IPS-NIHi11 (cell line): Measurements from ENCODE around the gene OSBPL2.

Experiments
- DNase-seq: peaks from one replicate; pipeline ENCODE4 v3.0.0; 2012; ENCODE audit warnings: mixed read lengths, low spot score

Gene OSBPL2

GRCh38 chr20:62258499-62259293, 20.4 kb downstream of the OSBPL2 start:
- no peak for DNase-seq

- no peak for DNase-seq
Observed at GRCh38 chr20:62259294-62259565, 20.9 kb downstream of the OSBPL2 start.

GRCh38 chr20:62262064-62262463, 23.7 kb downstream of the OSBPL2 start:
- no peak for DNase-seq

- DNase-seq: no peak
Observed at GRCh38 chr20:62263396-62263795, 25.1 kb downstream of the OSBPL2 start.

- no peak for DNase-seq
Observed at GRCh38 chr20:62265365-62265764, 27.0 kb downstream of the OSBPL2 start.

- DNase-seq: no peak
Observed at GRCh38 chr20:62266340-62266739, 28.0 kb downstream of the OSBPL2 start.

- no peak for DNase-seq
Observed at GRCh38 chr20:62266851-62267250, 28.5 kb downstream of the OSBPL2 start.

- DNase-seq: no peak
Observed at GRCh38 chr20:62267543-62267942, 29.2 kb downstream of the OSBPL2 start.

- DNase-seq: no peak
Observed at GRCh38 chr20:62268228-62268900, 30.0 kb downstream of the OSBPL2 start.

- no peak for DNase-seq
Observed at GRCh38 chr20:62269378-62269777, 31.1 kb downstream of the OSBPL2 start.

GRCh38 chr20:62269871-62270270, 31.6 kb downstream of the OSBPL2 start:
- DNase-seq: no peak

GRCh38 chr20:62272200-62272599, 33.9 kb downstream of the OSBPL2 start:
- no peak for DNase-seq

- no peak for DNase-seq
Observed at GRCh38 chr20:62273416-62273815, 35.1 kb downstream of the OSBPL2 start.

GRCh38 chr20:62274332-62274950, 36.1 kb downstream of the OSBPL2 start:
- no peak for DNase-seq

- no peak for DNase-seq
Observed at GRCh38 chr20:62275219-62275618, 36.9 kb downstream of the OSBPL2 start.

GRCh38 chr20:62276439-62276838, 38.1 kb downstream of the OSBPL2 start:
- DNase-seq: no peak

- no peak for DNase-seq
Observed at GRCh38 chr20:62277253-62277652, 38.9 kb downstream of the OSBPL2 start.

- DNase-seq: no peak
Observed at GRCh38 chr20:62280303-62280702, 42.0 kb downstream of the OSBPL2 start.

GRCh38 chr20:62281161-62281933, 43.0 kb downstream of the OSBPL2 start:
- no peak for DNase-seq

GRCh38 chr20:62282103-62282502, 43.8 kb downstream of the OSBPL2 start:
- no peak for DNase-seq

GRCh38 chr20:62282877-62283503, 44.7 kb downstream of the OSBPL2 start:
- no peak for DNase-seq

GRCh38 chr20:62284448-62284847, 46.1 kb downstream of the OSBPL2 start:
- no peak for DNase-seq
